NT2/D1 (cell line): ENCODE results near the gene LCE2A.

Source experiments
- SUZ12 ChIP-seq: IDR thresholded peaks from 2 replicates; pipeline ENCODE4 v1.6.1; 2011; ENCODE audit not compliant: insufficient read length, insufficient read depth; ENCODE audit errors: extremely low read depth
- YY1 ChIP-seq: IDR thresholded peaks from 2 replicates; pipeline ENCODE4 v1.6.1; 2011; ENCODE audit not compliant: insufficient read length, insufficient read depth
- ZNF274 ChIP-seq: IDR thresholded peaks from 2 replicates; pipeline ENCODE4 v1.6.1; 2011; ENCODE audit warnings: mild to moderate bottlenecking, low read depth, low read length

DNA sequence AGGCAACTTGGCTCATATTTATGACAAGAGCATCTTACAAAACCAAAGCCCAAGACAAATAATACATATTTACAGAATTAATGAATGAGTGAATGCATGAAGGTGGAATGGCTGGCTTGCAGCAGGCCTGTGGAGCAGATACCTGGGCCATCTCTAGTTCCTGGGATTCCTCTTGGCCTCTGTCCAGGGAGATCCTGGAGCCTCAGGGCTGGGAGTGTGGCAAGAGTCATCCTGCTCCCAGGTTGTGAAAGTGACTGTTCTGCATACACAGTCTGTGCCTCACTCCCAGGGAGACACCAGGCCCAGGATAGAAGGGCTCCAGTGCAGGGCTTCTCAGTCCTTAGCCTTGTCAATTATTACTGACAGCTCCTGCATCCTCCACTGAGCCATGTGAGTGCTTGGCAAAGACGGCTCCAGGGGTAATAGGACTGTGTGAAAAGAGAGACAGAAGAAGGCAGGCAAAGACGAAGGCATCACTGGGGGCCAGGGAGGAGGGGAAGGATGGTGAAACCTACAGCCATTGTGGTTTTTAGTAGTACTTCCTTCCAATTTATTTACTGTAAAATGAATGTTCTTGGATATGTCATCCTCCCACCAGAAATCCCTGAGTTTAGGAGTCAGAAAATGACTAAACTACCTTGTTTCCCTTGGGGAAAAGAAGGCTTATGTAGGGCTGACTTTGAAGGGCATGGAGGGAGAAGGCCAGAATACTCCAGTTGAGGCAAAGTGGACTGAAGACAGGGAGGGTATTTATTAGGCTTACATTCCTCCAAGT, 45.4 kb downstream of the LCE2A start:
- TF ChIP-seq ZNF274 (no peak), SUZ12 (no peak), YY1 (no peak)
